ENCODE measurements around the gene MAST4. TPM values are rescaled to one million over a fixed set of nuclear protein-coding genes. Genes with fewer than 3 reads are reported as not detected.
A peak's percentile ranks its signal among the peaks of the same experiment; 100 is the strongest.

MAST4 gene
- polyA plus RNA-seq, 2 donors, result 18.3 to 22.2 TPM

DNA sequence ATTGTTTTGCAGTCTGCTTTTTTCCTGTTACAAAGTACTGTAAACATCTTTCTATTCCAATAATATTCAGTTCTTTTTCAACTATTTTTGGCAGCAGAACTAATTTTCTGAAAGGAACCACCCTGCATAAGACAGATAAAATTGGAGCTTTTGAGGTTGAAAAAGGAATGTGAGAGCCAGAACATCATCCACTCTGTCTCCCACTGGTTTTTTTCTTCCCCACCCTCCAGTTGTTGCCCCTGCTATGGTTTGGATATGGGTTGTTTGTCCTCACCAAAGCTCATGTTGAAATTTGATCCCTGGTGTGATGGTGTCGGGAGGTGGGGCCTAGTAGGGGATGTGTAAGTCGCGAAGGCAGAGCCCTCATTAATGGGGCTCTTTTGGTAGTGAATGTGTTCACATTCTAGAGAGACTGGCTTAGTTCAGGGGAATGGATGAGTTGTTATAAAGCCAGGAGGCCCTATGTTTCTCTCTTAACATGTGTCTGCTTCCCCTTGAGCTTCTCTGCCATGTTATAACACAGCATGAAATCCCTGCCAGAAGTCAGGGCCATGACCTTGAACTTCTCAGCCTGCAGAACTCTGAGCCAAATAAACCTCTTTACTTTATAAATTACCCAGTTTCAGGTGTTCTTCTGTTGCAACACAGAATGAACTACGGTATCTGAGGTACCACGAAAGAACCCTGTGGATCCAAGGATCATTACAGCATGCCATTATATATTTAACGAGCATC, 34.8 kb upstream of the MAST4 start:
- Histone ChIP-seq H3K27ac (ENCODE audit: low read depth in 2 of 2, low read length in 1 of 2) (no peak overlapping the region), H3K4me1 (ENCODE audit: control insufficient read depth in 2 of 2, insufficient read depth in 2 of 2, low read length in 1 of 2) (no peaks in the 10 kb centered on the region), H3K9me3 (ENCODE audit: control insufficient read depth in 2 of 2, insufficient read depth in 1 of 2, low read depth in 1 of 2, low read length in 1 of 2) (no peaks in the 10 kb centered on the region), H3K27me3 (ENCODE audit: control insufficient read depth in 1 of 2, insufficient read depth in 2 of 2, low read length in 2 of 2) (no peaks in the 10 kb centered on the region), H3K4me3 (ENCODE audit: low read depth in 1 of 2, low read length in 2 of 2) (no peak overlapping the region), H3K36me3 (ENCODE audit: control insufficient read depth in 2 of 2, insufficient read depth in 2 of 2, low read length in 1 of 2) (no peaks in the 10 kb centered on the region)
- WGBS, 2 donors, result 71 to 79% methylated on average over 6 of the region's 6 CpGs

DNA sequence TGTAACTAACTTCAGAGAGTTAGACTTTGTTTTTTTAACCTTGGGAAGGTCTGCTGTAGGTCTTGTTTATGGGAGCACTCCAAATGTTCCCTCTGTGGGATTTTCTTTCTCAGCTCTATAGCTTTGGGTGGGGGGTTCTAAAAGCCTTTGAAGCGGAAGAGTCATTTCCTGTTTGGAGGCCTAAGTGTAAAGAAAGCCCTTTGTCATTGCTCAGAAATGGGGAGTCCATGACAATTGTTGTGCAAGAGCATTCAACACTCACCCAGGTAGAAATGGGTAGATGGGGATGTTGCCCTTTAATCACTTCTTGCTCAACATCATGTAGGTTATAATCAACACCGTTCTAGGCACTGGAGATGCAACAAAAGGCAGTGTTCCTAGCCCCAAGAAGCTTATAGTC, 30.3 kb upstream of the MAST4 start:
- no peaks in the 10 kb centered on the region for H3K9me3 ChIP-seq (ENCODE audit: control insufficient read depth in 2 of 2, insufficient read depth in 1 of 2, low read depth in 1 of 2, low read length in 1 of 2)
- no peak overlapping the region for H3K4me3 ChIP-seq (ENCODE audit: low read depth in 1 of 2, low read length in 2 of 2)
- H3K4me1 ChIP-seq (ENCODE audit: control insufficient read depth in 2 of 2, insufficient read depth in 2 of 2, low read length in 1 of 2), result no peaks in the 10 kb centered on the region
- H3K27ac ChIP-seq (ENCODE audit: low read depth in 2 of 2, low read length in 1 of 2), result no peak overlapping the region
- H3K27me3 ChIP-seq (ENCODE audit: control insufficient read depth in 1 of 2, insufficient read depth in 2 of 2, low read length in 2 of 2), result no peaks in the 10 kb centered on the region
- 75 to 86% methylated on average over 2 of the region's 2 CpGs for WGBS, 2 donors
- H3K36me3 ChIP-seq (ENCODE audit: control insufficient read depth in 2 of 2, insufficient read depth in 2 of 2, low read length in 1 of 2), result no peaks in the 10 kb centered on the region

DNA sequence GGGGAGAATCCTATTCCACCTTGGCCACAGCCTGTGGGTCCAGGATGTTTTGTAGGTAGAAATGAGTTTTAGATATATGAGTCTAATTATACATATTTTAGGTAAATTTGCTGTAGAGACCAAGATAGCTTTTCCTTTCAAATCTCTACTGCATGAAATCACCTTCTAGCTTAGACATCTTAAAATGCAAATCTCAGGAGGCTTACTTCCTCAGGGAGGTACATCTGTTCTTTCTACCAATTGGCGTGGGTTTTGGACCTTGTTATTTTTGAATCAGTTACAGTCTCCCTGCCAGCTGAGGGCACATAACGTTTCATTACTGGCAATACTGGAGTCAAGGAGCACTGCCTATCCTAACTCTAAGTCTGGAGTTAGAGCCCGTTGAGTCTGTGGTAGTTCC, 28.7 kb upstream of the MAST4 start:
- no peak overlapping the region for H3K27ac ChIP-seq (ENCODE audit: low read depth in 2 of 2, low read length in 1 of 2)
- H3K27me3 ChIP-seq (ENCODE audit: control insufficient read depth in 1 of 2, insufficient read depth in 2 of 2, low read length in 2 of 2), result no peaks in the 10 kb centered on the region
- H3K36me3 ChIP-seq (ENCODE audit: control insufficient read depth in 2 of 2, insufficient read depth in 2 of 2, low read length in 1 of 2), result no peaks in the 10 kb centered on the region
- no peak overlapping the region for H3K4me3 ChIP-seq (ENCODE audit: low read depth in 1 of 2, low read length in 2 of 2)
- 76 to 78% methylated on average over 3 of the region's 3 CpGs for WGBS, 2 donors
- H3K9me3 ChIP-seq (ENCODE audit: control insufficient read depth in 2 of 2, insufficient read depth in 1 of 2, low read depth in 1 of 2, low read length in 1 of 2), result no peaks in the 10 kb centered on the region
- no peaks in the 10 kb centered on the region for H3K4me1 ChIP-seq (ENCODE audit: control insufficient read depth in 2 of 2, insufficient read depth in 2 of 2, low read length in 1 of 2)

DNA sequence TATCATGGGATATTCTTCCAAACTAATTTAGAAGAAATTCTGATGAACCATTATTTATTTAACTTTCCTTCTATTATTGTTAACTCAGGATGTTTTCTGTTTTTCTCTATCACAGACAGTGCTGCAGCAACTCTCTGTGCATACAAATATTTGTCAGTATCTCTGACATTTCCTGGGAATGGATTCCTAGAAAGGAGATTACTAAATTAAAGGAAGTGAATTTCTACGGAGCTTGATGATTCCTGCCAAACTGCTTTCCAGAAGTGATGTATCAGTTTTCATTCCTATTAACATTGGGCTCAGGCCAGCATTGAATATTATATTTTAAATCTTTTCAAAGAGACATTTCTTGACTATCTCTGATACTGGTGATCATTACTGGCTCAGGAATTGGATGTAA, 26.0 kb upstream of the MAST4 start:
- WGBS, 2 donors, result 15 to 17% methylated on average over 1 of the region's 1 CpG

DNA sequence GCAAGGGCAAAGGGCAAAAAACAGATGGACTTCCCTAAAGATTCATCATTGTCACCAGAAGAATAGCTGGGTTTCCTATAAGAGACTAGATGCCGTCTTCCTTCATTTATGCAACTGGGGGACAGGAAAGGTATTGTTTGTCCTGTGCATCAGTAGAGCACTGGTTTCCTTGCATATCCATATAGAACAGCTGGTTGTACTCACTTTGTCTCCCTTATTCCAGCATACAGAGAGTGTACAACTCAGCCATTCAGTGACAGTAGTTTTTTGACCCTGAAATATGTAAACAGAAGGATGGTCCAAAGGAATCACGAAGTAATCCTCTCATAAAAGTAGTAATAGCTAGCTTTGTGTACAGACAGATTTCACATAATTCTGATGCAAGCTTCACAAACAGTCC, 22.5 kb upstream of the MAST4 start:
- Histone ChIP-seq H3K4me1 (ENCODE audit: control insufficient read depth in 2 of 2, insufficient read depth in 2 of 2, low read length in 1 of 2) (no peaks in the 10 kb centered on the region), H3K36me3 (ENCODE audit: control insufficient read depth in 2 of 2, insufficient read depth in 2 of 2, low read length in 1 of 2) (no peaks in the 10 kb centered on the region), H3K27ac (ENCODE audit: low read depth in 2 of 2, low read length in 1 of 2) (no peak overlapping the region), H3K9me3 (ENCODE audit: control insufficient read depth in 2 of 2, insufficient read depth in 1 of 2, low read depth in 1 of 2, low read length in 1 of 2) (no peaks in the 10 kb centered on the region), H3K27me3 (ENCODE audit: control insufficient read depth in 1 of 2, insufficient read depth in 2 of 2, low read length in 2 of 2) (no peaks in the 10 kb centered on the region), H3K4me3 (ENCODE audit: low read depth in 1 of 2, low read length in 2 of 2) (no peak overlapping the region)
- WGBS, 2 donors, result 31 to 40% methylated on average over 2 of the region's 2 CpGs

More for the DNA sequence above, 26.0 kb upstream of the MAST4 start:
- no peaks in the 10 kb centered on the region for H3K27me3 ChIP-seq (ENCODE audit: control insufficient read depth in 1 of 2, insufficient read depth in 2 of 2, low read length in 2 of 2)
- no peaks in the 10 kb centered on the region for H3K9me3 ChIP-seq (ENCODE audit: control insufficient read depth in 2 of 2, insufficient read depth in 1 of 2, low read depth in 1 of 2, low read length in 1 of 2)
- H3K4me1 ChIP-seq (ENCODE audit: control insufficient read depth in 2 of 2, insufficient read depth in 2 of 2, low read length in 1 of 2), result no peaks in the 10 kb centered on the region
- H3K36me3 ChIP-seq (ENCODE audit: control insufficient read depth in 2 of 2, insufficient read depth in 2 of 2, low read length in 1 of 2), result no peaks in the 10 kb centered on the region
- H3K27ac ChIP-seq (ENCODE audit: low read depth in 2 of 2, low read length in 1 of 2), result no peak overlapping the region
- no peak overlapping the region for H3K4me3 ChIP-seq (ENCODE audit: low read depth in 1 of 2, low read length in 2 of 2)

DNA sequence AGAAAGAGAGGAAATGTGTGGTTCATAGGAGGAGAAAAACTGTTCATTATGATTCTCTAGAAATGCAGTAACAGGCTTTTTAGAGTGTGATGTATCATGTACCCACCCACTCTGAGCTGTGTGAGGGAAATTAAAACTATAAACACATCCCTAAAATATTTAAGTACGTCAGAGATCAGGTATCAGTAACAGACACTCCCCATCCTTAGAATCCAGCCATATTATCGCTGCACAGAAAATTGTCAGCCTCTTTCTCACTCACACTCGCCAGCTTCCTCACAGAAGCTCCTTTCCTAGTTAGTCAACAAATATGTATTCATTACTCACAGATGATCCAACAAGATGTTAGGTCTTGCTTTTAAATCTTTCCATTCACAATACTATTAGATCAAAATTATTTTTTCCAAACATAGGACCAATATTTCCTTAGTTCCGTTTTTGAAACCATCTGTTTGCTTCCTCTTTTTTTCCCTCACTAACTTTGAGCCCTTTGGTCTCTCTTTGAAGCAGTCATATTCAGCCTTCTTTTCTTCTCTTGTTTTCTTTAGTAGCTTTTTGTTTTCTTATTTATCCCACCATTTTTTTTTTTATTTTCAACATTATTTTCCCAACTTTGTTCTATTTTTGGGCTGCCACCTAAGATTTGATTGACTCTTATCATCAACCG, 13.6 kb upstream of the MAST4 start:
- H3K27me3 ChIP-seq (ENCODE audit: control insufficient read depth in 1 of 2, insufficient read depth in 2 of 2, low read length in 2 of 2), result no peaks in the 10 kb centered on the region
- H3K36me3 ChIP-seq (ENCODE audit: control insufficient read depth in 2 of 2, insufficient read depth in 2 of 2, low read length in 1 of 2), result no peaks in the 10 kb centered on the region
- no peaks in the 10 kb centered on the region for H3K9me3 ChIP-seq (ENCODE audit: control insufficient read depth in 2 of 2, insufficient read depth in 1 of 2, low read depth in 1 of 2, low read length in 1 of 2)
- H3K4me1 ChIP-seq (ENCODE audit: control insufficient read depth in 2 of 2, insufficient read depth in 2 of 2, low read length in 1 of 2), result no peaks in the 10 kb centered on the region
- WGBS, 2 donors, result 68 to 70% methylated on average over 5 of the region's 5 CpGs
- H3K4me3 ChIP-seq (ENCODE audit: low read depth in 1 of 2, low read length in 2 of 2), result no peak overlapping the region
- no peak overlapping the region for H3K27ac ChIP-seq (ENCODE audit: low read depth in 2 of 2, low read length in 1 of 2)

DNA sequence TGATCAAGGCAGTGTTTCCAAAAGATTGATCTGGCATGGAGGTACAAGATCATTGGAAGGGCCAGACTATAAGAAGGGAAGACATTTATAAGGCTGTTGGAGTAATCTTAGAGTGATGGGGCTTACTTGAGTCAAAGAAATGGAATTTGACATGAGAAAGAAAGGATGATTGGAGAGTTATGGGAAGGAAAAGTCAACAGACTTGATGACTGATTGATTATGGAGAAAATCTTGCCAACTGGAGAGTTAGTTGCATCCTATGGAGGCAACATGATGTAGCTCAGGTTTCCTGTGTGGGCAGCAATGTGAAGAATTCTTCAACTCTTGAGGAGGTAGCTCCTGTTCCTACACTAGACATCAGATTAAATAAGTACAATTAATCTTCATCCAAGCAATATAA, 10.9 kb upstream of the MAST4 start:
- no peaks in the 10 kb centered on the region for H3K27me3 ChIP-seq (ENCODE audit: control insufficient read depth in 1 of 2, insufficient read depth in 2 of 2, low read length in 2 of 2)

DNA sequence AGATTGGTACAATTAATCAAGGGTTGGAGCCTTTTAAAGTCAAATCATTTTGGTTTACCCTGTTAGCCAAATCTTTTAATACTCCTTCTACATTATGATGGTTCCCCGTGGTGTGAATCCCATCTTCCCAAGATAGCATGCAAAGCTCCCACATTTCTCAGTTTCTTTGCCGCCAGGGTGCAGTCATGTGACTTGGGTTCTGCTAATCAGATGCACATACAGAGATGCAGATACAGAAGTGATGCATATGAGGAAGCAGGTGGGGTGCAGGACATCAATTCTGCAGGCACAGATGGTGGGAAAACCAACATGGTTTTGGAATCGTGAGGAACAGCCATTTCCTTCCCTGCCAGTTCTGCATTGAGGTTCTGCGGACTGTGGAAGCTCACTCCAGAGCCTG, 8.4 kb upstream of the MAST4 start:
- H3K4me3 ChIP-seq (ENCODE audit: low read depth in 1 of 2, low read length in 2 of 2), result no peak overlapping the region
- no peaks in the 10 kb centered on the region for H3K36me3 ChIP-seq (ENCODE audit: control insufficient read depth in 2 of 2, insufficient read depth in 2 of 2, low read length in 1 of 2)
- no peaks in the 10 kb centered on the region for H3K27me3 ChIP-seq (ENCODE audit: control insufficient read depth in 1 of 2, insufficient read depth in 2 of 2, low read length in 2 of 2)
- no peak overlapping the region for H3K27ac ChIP-seq (ENCODE audit: low read depth in 2 of 2, low read length in 1 of 2)
- WGBS, 2 donors, result 88 to 89% methylated on average over 4 of the region's 4 CpGs
- H3K9me3 ChIP-seq (ENCODE audit: control insufficient read depth in 2 of 2, insufficient read depth in 1 of 2, low read depth in 1 of 2, low read length in 1 of 2), result no peaks in the 10 kb centered on the region
- no peaks in the 10 kb centered on the region for H3K4me1 ChIP-seq (ENCODE audit: control insufficient read depth in 2 of 2, insufficient read depth in 2 of 2, low read length in 1 of 2)

More for the DNA sequence above, 10.9 kb upstream of the MAST4 start:
- H3K4me3 ChIP-seq (ENCODE audit: low read depth in 1 of 2, low read length in 2 of 2), result no peak overlapping the region
- H3K9me3 ChIP-seq (ENCODE audit: control insufficient read depth in 2 of 2, insufficient read depth in 1 of 2, low read depth in 1 of 2, low read length in 1 of 2), result no peaks in the 10 kb centered on the region
- no peaks in the 10 kb centered on the region for H3K4me1 ChIP-seq (ENCODE audit: control insufficient read depth in 2 of 2, insufficient read depth in 2 of 2, low read length in 1 of 2)
- H3K36me3 ChIP-seq (ENCODE audit: control insufficient read depth in 2 of 2, insufficient read depth in 2 of 2, low read length in 1 of 2), result no peaks in the 10 kb centered on the region
- no peak overlapping the region for H3K27ac ChIP-seq (ENCODE audit: low read depth in 2 of 2, low read length in 1 of 2)

DNA sequence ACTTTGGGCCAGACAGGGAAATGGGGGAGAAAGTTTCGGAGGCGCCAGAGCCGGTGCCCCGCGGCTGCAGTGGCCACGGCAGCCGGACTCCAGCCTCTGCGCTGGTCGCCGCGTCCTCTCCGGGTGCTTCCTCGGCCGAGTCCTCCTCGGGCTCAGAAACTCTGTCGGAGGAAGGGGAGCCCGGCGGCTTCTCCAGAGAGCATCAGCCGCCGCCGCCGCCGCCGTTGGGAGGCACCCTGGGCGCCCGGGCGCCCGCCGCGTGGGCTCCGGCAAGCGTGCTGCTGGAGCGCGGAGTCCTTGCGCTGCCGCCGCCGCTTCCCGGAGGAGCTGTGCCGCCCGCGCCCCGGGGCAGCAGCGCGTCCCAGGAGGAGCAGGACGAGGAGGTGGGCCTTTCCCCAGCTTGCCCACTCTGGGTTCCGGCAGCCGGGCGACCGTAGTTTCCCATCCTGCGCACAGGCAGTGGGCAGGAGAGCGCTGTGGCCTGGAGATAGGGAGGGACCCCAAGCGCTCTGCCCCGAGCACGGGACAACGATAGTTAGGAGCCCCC, 516 bp downstream of the MAST4 start:
- H3K36me3 ChIP-seq (ENCODE audit: control insufficient read depth in 2 of 2, insufficient read depth in 2 of 2, low read length in 1 of 2), result no peaks in the 10 kb centered on the region
- peaks cover 6% of the 10 kb centered on the region in 2 donors for H3K4me1 ChIP-seq (ENCODE audit: control insufficient read depth in 2 of 2, insufficient read depth in 2 of 2, low read length in 1 of 2)
- H3K4me3 ChIP-seq (ENCODE audit: low read depth in 1 of 2, low read length in 2 of 2), result peak overlapping the region; percentile 60 to 66
- no peak overlapping the region for H3K27ac ChIP-seq (ENCODE audit: low read depth in 2 of 2, low read length in 1 of 2)
- WGBS, 2 donors, result 0 to 1% methylated on average over 56 of the region's 56 CpGs
- H3K9me3 ChIP-seq (ENCODE audit: control insufficient read depth in 2 of 2, insufficient read depth in 1 of 2, low read depth in 1 of 2, low read length in 1 of 2), result no peaks in the 10 kb centered on the region
- peaks cover 0 to 3% of the 10 kb centered on the region in 2 donors for H3K27me3 ChIP-seq (ENCODE audit: control insufficient read depth in 1 of 2, insufficient read depth in 2 of 2, low read length in 2 of 2)

Data from esophagus (tissue), 2 donors.